HG03354 (cell line): ENCODE results near the gene SALL3.
"Not testable (repeated sequence)": the region's sequence is repeated elsewhere in the genome, so short reads cannot be mapped to it uniquely, and the experiment has no call there.

Experiments
- ATAC-seq: cut with Tn5 transposase; IDR thresholded peaks from one replicate; pipeline ENCODE4 v1.9.1; 2021; ENCODE audit warnings: mild to moderate bottlenecking; ENCODE audit not compliant: unreplicated experiment, poor library complexity, severe bottlenecking

Gene SALL3

GRCh38 chr18:78979730-78980278 is at the start of gene SALL3:
Gene SALL3, plus strand, starts transcription at chr18:78979818. Its CDS starts 457 bp downstream, at chr18:78980275.
- ATAC-seq = no peak

DNA sequence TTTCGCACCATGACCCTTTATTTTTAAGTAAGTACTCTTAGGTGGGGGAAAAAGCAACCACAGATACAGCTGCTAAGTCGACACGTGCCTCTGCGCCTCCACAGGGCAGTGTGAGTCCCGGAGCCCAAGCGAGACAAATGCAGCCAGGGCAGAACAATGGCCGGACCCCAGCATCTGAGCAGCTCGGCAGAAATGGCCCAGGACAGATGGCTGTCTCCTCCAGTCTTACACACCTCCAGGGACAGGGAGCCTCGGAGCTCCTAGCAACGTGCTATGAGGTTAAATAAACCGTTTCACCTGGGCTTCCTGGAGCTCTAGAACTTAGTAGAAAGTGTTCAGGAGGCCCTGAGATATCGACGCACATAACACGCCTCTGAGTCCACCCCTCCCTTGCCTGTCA is 47.3 kb upstream of the SALL3 start:
- no peak for ATAC-seq

DNA sequence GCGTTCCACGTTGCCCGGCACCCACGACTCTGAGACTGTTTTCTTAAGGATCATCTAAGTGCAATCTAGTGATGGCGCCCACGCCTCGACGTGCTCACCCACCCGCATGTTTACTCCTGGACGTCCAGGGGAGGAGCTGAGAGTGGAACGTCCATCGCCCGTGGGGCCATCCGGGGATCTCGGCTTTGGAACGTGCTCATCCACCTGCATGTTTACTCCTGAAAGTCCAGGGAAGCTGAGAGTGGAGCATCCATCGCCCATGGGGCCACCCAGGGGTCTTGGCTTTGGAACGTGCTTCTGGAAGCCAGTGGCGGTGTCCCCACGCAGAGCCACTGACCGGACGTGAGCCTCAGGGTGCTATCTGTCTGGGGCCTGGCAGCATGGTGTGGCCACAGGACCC is 45.6 kb upstream of the SALL3 start:
- no peak for ATAC-seq

DNA sequence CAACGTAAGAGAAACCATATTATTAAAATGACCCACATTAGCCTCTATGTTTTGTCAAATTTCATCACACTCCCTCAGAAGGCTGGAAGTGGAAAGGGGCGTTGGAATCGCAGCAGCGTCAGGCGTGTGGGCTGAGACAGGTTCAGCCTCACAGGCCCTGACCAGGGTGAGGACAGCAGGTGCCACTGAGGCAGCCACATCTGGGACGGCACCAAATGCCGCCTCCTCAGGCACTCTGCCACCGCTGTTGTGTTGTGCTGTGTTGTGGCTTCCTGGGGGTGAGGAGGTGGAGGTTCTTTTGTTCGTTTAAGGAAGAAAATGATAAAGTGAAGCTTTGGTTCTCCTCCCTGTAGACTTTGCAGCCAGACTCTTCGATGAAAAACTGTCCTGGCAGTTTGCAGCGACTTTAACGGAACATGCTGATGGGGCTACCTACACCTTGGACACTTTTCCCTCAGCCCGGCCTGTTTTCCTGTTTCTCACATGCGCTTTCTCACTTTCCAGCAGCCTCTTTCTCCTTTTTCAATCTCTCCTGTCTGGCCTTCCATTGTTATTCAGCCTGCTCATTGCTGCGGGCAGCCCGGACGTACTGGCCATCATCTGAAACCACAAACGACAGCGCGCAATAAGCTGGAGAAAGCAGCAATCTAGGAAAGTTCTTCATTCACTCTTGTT is 44.9 kb upstream of the SALL3 start:
- ATAC-seq = no peak

DNA sequence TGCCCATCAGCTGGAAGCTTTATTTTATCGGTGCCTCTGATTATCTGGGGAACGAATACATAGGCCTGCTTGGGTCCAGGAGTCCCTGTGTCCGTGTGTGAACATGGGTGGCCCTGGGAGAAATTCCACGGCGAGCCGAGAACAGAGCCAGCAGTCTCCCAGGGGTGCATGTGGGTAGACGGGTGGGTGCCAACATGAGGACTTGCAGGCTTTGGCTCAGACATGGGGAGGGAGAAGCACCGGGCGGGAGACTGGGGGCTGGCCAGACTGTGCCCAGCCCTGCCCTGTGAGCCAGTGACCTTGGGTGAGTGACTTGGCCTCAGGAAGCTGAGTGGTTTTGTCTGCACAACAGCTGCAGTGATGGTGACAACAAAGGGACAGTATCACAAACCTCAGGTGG is 44.2 kb upstream of the SALL3 start:
- no peak for ATAC-seq

- no peak for ATAC-seq
Measured at GRCh38 chr18:78936251-78937005, 43.2 kb upstream of the SALL3 start.

GRCh38 chr18:78937166-78937565 is 42.5 kb upstream of the SALL3 start:
- ATAC-seq = no peak

DNA sequence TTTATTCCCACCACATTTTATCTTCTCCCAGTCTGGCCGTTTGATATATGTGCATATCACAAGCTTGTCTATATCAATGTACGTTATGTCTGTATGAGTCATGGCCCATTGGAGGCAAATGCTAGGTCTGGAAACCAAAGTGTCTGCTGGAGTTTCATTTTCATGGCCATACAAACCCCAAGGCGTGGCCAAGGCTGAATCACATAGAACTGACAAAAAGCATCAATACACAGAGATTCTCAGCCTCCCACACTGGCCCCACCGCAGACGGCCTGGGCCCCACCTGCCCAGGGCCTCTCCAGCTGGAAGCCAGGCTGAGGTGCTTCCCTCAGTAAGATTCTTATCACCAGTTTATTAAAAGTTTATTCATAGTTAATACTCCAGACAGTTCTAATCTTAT is 40.5 kb upstream of the SALL3 start:
- ATAC-seq = no peak

- ATAC-seq = no peak
Measured at GRCh38 chr18:78939734-78940494, 39.7 kb upstream of the SALL3 start.

DNA sequence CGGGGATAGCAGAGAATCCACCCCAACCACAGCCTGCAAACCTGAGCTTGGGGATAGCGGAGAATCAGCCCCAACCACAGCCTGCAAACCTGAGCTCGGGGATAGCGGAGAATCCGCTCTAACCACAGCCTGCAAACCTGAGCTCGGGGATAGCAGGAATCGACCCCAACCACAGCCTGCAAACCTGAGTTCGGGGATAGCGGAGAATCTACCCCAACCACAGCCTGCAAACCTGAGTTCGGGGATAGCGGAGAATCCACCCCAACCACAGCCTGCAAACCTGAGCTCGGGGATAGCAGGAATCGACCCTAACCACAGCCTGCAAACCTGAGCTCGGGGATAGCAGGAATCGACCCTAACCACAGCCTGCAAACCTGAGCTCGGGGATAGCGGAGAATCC is 37.4 kb upstream of the SALL3 start:
- ATAC-seq = not testable (repeated sequence)

GRCh38 chr18:78945628-78946027 is 34.0 kb upstream of the SALL3 start:
- no peak for ATAC-seq

GRCh38 chr18:78947291-78947690 is 32.3 kb upstream of the SALL3 start:
- ATAC-seq = no peak

- ATAC-seq = no peak
Measured at GRCh38 chr18:78948221-78948620, 31.4 kb upstream of the SALL3 start.

- ATAC-seq = no peak
Measured at GRCh38 chr18:78948707-78949106, 30.9 kb upstream of the SALL3 start.

DNA sequence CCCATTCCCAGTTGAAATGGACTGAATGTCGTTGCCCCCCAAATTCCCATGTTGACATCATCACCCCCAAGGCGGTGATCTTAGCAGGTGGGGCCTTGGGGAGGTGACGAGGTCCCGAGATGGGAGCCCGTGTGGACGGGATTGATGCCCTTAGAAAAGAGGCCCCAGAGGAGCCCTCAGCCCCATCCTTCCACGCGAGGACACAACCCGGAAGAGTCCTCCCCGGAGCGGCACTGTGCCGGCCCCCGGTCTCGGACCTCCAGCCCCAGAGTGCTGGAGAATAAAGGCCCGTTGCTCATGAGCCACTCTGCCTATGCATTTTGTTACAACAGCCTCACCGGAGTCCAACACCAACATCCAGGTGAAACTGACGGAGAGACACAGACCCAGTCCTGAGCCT is 30.4 kb upstream of the SALL3 start:
- ATAC-seq = no peak

DNA sequence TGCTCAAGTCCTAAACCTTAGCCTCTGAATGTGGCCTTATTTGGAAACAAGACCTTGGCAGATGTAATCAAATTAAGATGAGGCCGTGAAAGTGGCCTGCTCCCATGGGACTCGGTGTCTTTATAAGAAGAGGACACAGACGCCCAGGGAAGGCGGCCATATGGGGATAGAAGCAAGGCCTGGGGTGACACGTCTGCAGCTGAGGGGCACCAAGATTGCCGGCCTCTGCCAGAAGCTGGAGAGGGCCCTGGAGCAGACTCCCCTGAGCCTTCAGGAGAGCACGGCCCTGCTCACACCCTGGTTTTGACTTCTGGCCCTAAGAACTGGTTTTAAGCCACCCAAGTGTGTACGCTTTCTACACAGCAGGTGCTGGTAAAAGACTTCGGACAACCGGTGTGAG is 29.2 kb upstream of the SALL3 start:
- no peak for ATAC-seq

- no peak for ATAC-seq
Measured at GRCh38 chr18:78953566-78953965, 26.1 kb upstream of the SALL3 start.

- no peak for ATAC-seq
Measured at GRCh38 chr18:78955051-78955450, 24.6 kb upstream of the SALL3 start.

DNA sequence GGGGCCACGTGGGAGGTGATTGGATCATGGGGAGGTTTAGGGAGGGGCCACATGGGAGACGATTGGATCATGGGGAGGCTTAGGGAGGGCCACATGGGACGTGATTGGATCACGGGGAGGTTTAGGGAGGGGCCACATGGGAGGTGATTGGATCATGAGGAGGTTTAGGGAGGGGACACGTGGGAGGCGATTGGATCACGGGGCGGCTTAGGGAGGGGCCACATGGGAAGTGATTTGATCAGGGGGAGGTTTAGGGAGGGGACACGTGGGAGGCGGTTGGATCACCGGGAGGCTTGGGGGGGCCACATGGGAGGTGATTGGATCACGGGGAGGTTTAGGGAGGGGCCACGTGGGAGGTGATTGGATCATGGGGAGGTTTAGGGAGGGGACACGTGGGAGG is 22.5 kb upstream of the SALL3 start:
- ATAC-seq = no peak

DNA sequence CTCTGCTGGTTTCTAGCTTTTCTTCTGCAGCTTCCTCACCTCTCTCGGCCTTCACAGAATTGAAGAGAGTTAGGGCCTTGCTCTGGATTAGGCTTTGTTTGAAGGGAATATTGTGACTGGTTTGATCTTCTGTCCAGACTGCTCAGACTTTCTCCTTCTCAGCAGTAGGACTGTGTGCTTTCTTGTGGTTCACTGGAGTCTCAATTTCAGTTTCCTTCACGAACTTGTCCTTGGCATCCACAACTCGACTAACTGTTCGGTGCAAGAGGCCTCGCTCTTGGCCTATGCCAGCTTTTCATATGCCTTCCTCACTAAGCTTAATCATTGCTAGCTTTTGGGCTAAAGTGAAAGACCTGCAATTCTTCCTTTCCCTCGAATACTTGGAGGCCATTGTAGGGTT is 18.9 kb upstream of the SALL3 start:
- no peak for ATAC-seq

DNA sequence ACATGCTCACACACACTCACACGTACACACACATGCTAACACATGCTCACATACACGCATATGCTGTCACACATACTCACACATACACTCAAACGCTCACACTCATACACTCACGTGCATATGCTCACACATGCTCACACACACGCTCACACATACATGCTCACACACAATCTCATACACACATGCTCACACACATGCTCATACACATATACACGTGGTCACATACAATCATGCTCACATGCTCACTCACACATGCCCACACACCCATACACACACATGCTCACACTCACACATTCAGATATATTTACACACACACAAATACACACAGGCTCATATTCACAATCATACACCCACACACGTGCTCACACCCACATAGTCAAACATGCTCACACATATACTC is 17.5 kb upstream of the SALL3 start:
- no peak for ATAC-seq
